ENCODE data around the gene LMCD1. TPM values are rescaled to one million over a fixed set of nuclear protein-coding genes. Genes with fewer than 3 reads are reported as not detected.

LMCD1 gene
- total RNA-seq, 1 donor from 2014 or later: 9.5 TPM

DNA sequence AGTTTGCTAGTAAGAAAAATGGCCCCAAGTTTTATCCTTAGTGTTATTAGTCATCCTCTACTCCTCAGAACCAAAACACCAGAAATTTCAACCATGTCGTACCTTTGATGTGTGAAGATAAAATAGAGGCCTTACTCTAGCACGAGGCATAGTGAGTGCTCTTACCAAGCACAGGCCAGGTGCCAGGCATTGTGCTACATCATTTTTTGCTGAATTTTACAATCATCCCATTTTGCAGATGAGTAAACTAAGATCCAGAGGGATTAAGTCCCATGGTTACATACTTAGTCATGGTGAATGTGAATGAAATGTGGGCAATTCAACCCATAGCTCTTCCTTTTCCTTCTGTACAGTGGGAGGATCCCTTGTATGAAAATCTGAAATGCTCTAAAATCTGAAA is 15.2 kb downstream of the LMCD1 start:
- H3K4me1 Mint-ChIP-seq (ENCODE audit: unreplicated experiment): peaks cover 4% of the 10 kb centered on the region

DNA sequence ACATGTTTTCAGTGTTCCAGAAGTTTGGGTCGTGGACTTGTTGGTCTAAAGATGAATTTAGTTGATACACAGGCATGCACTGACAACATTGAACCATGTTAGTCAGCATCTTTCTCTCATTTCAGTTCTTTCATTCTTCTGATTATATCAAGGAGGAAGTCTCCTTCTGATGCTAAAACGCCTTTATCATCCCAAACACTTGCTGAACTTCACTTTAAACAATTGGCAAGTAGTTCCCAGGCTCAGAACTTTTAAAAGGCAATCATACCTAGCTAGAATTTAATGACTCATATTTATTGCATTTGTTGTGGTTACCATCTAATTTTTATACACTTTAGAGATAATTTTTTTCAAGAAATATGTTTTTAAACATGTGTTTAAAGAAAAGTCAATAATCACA is 15.9 kb downstream of the LMCD1 start:
- Mint-ChIP-seq H3K27ac (ENCODE audit: unreplicated experiment) (no peak overlapping the region), H3K9me3 (ENCODE audit: unreplicated experiment) (no peaks in the 10 kb centered on the region), H3K4me1 (ENCODE audit: unreplicated experiment) (peaks cover 4% of the 10 kb centered on the region), H3K4me3 (ENCODE audit: unreplicated experiment) (no peak overlapping the region), H3K36me3 (ENCODE audit: low read depth, unreplicated experiment) (no peaks in the 10 kb centered on the region), H3K27me3 (ENCODE audit: unreplicated experiment) (peaks cover 2% of the 10 kb centered on the region)
- DNase-seq (ENCODE audit: low spot score): no peak
- TF ChIP-seq, protein P1, sequence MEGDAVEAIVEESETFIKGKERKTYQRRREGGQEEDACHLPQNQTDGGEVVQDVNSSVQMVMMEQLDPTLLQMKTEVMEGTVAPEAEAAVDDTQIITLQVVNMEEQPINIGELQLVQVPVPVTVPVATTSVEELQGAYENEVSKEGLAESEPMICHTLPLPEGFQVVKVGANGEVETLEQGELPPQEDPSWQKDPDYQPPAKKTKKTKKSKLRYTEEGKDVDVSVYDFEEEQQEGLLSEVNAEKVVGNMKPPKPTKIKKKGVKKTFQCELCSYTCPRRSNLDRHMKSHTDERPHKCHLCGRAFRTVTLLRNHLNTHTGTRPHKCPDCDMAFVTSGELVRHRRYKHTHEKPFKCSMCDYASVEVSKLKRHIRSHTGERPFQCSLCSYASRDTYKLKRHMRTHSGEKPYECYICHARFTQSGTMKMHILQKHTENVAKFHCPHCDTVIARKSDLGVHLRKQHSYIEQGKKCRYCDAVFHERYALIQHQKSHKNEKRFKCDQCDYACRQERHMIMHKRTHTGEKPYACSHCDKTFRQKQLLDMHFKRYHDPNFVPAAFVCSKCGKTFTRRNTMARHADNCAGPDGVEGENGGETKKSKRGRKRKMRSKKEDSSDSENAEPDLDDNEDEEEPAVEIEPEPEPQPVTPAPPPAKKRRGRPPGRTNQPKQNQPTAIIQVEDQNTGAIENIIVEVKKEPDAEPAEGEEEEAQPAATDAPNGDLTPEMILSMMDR (IDR thresholded peaks at IDR 0.05; ENCODE audit: unreplicated experiment): no peak

More for the DNA sequence above, 15.2 kb downstream of the LMCD1 start:
- Mint-ChIP-seq H3K27me3 (ENCODE audit: unreplicated experiment) (peaks cover 2% of the 10 kb centered on the region), H3K27ac (ENCODE audit: unreplicated experiment) (no peak overlapping the region), H3K36me3 (ENCODE audit: low read depth, unreplicated experiment) (no peaks in the 10 kb centered on the region), H3K4me3 (ENCODE audit: unreplicated experiment) (no peak overlapping the region), H3K9me3 (ENCODE audit: unreplicated experiment) (no peaks in the 10 kb centered on the region)
- TF ChIP-seq, protein P1 (IDR thresholded peaks at IDR 0.05; ENCODE audit: unreplicated experiment): no peak
- no peak for DNase-seq (ENCODE audit: low spot score)

DNA sequence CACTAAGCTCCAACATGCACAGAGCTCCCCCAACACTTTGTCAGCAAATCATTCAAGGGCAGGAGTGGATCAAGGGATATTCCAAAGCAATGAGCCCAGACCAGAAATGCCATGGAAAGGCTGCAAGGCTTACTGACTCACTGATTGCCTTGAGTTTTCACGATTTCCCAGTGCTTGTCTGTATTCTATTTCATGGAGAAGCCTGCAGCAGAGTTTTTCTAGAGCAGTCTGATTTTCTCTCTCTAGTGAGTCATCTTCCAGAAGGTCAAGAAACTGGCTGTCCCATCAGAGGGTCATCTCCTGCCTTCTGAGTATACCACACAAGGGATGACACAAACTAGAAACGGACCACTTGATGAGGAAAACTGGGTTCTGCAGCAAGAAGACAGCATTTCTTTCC is 16.5 kb downstream of the LMCD1 start:
- Mint-ChIP-seq H3K36me3 (ENCODE audit: low read depth, unreplicated experiment) (no peaks in the 10 kb centered on the region), H3K4me1 (ENCODE audit: unreplicated experiment) (peaks cover 4% of the 10 kb centered on the region), H3K27me3 (ENCODE audit: unreplicated experiment) (peaks cover 2% of the 10 kb centered on the region), H3K27ac (ENCODE audit: unreplicated experiment) (no peak overlapping the region), H3K4me3 (ENCODE audit: unreplicated experiment) (no peak overlapping the region), H3K9me3 (ENCODE audit: unreplicated experiment) (no peaks in the 10 kb centered on the region)
- no peak for DNase-seq (ENCODE audit: low spot score)
- TF ChIP-seq, protein P1 (IDR thresholded peaks at IDR 0.05; ENCODE audit: unreplicated experiment): no peak

DNA sequence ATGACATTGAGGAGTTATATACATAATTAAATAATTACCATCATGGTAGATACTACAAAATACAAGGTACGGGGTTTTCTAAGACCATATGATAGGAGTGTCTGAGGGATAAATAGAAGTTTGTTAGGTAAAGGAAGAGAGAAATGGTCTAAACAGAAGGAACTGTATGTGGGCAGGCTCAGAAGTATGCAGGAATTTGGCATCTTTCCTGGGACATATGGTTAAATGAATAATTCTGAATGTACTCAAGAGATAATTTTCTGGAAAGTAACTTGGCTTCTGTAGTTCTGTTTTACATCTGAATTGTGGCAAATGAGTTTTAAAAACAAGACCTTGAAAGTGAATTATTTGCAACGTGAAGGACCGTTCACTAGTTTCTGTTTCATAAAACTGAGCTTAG is 17.5 kb downstream of the LMCD1 start:
- Mint-ChIP-seq H3K27me3 (ENCODE audit: unreplicated experiment) (peaks cover 3% of the 10 kb centered on the region), H3K4me3 (ENCODE audit: unreplicated experiment) (no peak overlapping the region), H3K36me3 (ENCODE audit: low read depth, unreplicated experiment) (no peaks in the 10 kb centered on the region), H3K27ac (ENCODE audit: unreplicated experiment) (no peak overlapping the region), H3K9me3 (ENCODE audit: unreplicated experiment) (no peaks in the 10 kb centered on the region), H3K4me1 (ENCODE audit: unreplicated experiment) (peaks cover 10% of the 10 kb centered on the region)
- DNase-seq (ENCODE audit: low spot score): no peak
- TF ChIP-seq, protein P1 (IDR thresholded peaks at IDR 0.05; ENCODE audit: unreplicated experiment): no peak

DNA sequence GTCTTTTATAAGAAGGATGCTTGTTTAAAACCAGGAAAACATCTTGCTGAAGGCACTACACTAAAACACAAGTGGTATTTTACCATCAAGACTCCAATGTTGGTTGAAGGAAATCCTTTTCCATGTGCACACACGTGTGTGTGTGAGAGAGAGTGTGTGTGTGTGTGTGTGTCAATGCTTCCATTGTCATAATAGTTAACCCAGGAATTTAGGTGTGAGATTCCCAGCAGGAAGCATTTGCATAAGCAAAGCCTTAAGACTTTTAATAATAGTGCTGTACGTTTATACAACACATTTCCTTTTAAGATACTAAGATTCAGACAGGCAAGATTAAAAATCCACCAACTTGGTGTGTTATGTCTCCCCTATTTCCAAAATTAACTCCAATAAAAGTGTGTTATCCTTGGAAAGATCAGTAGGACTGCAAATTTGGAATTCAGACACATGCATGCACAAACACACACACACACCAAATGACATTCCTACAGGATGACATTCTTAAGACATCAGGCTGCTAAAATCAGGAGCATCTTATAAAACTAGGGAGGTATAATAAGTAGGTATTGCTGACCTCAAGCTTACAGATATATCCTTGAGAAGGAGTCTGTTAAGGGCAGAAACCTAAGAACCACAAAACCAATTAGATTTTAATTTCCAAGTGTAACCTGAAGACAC is 18.3 kb downstream of the LMCD1 start:
- Mint-ChIP-seq H3K27me3 (ENCODE audit: unreplicated experiment) (peaks cover 3% of the 10 kb centered on the region), H3K4me3 (ENCODE audit: unreplicated experiment) (no peak overlapping the region), H3K9me3 (ENCODE audit: unreplicated experiment) (no peaks in the 10 kb centered on the region), H3K27ac (ENCODE audit: unreplicated experiment) (no peak overlapping the region), H3K36me3 (ENCODE audit: low read depth, unreplicated experiment) (no peaks in the 10 kb centered on the region), H3K4me1 (ENCODE audit: unreplicated experiment) (peaks cover 11% of the 10 kb centered on the region)
- TF ChIP-seq, protein P1 (IDR thresholded peaks at IDR 0.05; ENCODE audit: unreplicated experiment): no peak
- DNase-seq (ENCODE audit: low spot score): no peak

Data from endothelial cell (in vitro differentiated cells).